HCT116 (cell line): ENCODE measurements around the gene RAD23A. TPM values are rescaled to one million over a fixed set of nuclear protein-coding genes. Genes with fewer than 3 reads are reported as not detected.
"Not testable (repeated sequence)": the region's sequence is repeated elsewhere in the genome, so short reads cannot be mapped to it uniquely, and the experiment has no call there.

Experiments used
- ATAC-seq: fragments of 200-7000 bp; cut with Tn5 transposase; 2 replicates; pipeline ENCODE4 v1.9.1; 2020; ENCODE audit warnings: mild to moderate bottlenecking, moderate library complexity
- BruUV-seq: library from RNA; stranded (reverse); fragments of 400-500 nt; replicated peaks from 2 replicates; lab custom pipeline; 2021; lab: Mats Ljungman, UMichigan
- CTCF ChIA-PET: fragments of 300-600 bp; sonication (Branson Sonifier 250); formaldehyde crosslinking; loops from one replicate; lab custom pipeline; 2021; ENCODE audit warnings: antibody characterized with exemption; lab: Charles Lee
- POLR2A ChIA-PET: fragments of 300-600, 350-600 bp; sonication (Branson Sonifier 250); formaldehyde crosslinking; loops from one replicate; lab custom pipeline; 2021; ENCODE audit warnings: antibody characterized with exemption; lab: Charles Lee
- RAD21 ChIA-PET, 2 experiments: fragments of 300-600 bp; sonication (Branson Sonifier 250); formaldehyde crosslinking; loops; one replicate each; lab custom pipeline; 2023; ENCODE audit warnings: low total read pairs in 2 of 2; ENCODE audit not compliant: uncharacterized antibody in 2 of 2, unreplicated experiment in 2 of 2, low non-redundant PET in 1 of 2; lab: Charles Lee
- DNase-seq: peaks from one replicate; pipeline ENCODE4 v3.0.0-alpha.2; 2010; ENCODE audit warnings: low read depth, low spot score
- H2AFZ ChIP-seq: fragments of 200-600 bp; shearing (Covaris generic), sonication (generic); 2 replicates; pipeline ENCODE4 v1.6.1; 2017; ENCODE audit warnings: low read depth, mixed run types, mixed read lengths, antibody characterized with exemption, low read length; ENCODE audit not compliant: poor library complexity, severe bottlenecking
- H3K27ac ChIP-seq: 2 replicates; pipeline ENCODE4 v1.5.1; 2012; ENCODE audit warnings: low read depth, low read length
- H3K27me3 ChIP-seq: fragments of 200-600 bp; sonication (generic); 2 replicates; pipeline ENCODE4 v1.6.1; 2016; ENCODE audit warnings: mixed run types, low read length, mixed read lengths; ENCODE audit not compliant: insufficient read depth
- H3K36me3 ChIP-seq, 2 experiments: fragments of 200-500 bp in 1 of 2; fragments of 200-600 bp in 1 of 2; sonication (Bioruptor generic) in 1 of 2; sonication (generic) in 1 of 2; 2 replicates each; pipeline versions ENCODE4 v1.5.1 to v1.6.1; 2014 to 2016; ENCODE audit warnings: low read length in 2 of 2, inconsistent platforms in 1 of 2, mixed read lengths in 1 of 2, mixed run types in 1 of 2; ENCODE audit not compliant: insufficient read depth in 2 of 2, control insufficient read depth in 1 of 2
- H3K4me1 ChIP-seq, 2 experiments: fragments of 200-600 bp in 1 of 2; sonication (generic) in 1 of 2; 2 replicates each; pipeline versions ENCODE4 v1.5.1 to v1.6.1; 2012 to 2017; ENCODE audit warnings: low read length in 2 of 2, inconsistent platforms in 1 of 2, mild to moderate bottlenecking in 1 of 2, mixed read lengths in 1 of 2, mixed run types in 1 of 2, moderate library complexity in 1 of 2; ENCODE audit not compliant: insufficient read depth in 2 of 2, control insufficient read depth in 1 of 2
- H3K4me2 ChIP-seq: fragments of 200-600 bp; sonication (generic); 2 replicates; pipeline ENCODE4 v1.6.1; 2017; ENCODE audit warnings: mixed run types, low read length, mixed read lengths
- H3K4me3 ChIP-seq, 2 experiments: fragments of 200-600 bp in 1 of 2; sonication (generic) in 1 of 2; replicated peaks in 1 of 2; 2 replicates each; pipeline ENCODE4 v1.5.1; 2011 to 2016; ENCODE audit warnings: low read length in 2 of 2, control low read depth in 1 of 2, low read depth in 1 of 2, mild to moderate bottlenecking in 1 of 2, mixed read lengths in 1 of 2, mixed run types in 1 of 2
- H3K79me2 ChIP-seq: fragments of 200-600 bp; sonication (generic); 2 replicates; pipeline ENCODE4 v1.6.1; 2017; ENCODE audit warnings: mild to moderate bottlenecking, mixed run types, low read length, moderate library complexity, mixed read lengths; ENCODE audit not compliant: insufficient read depth
- H3K9ac ChIP-seq: fragments of 200-600 bp; sonication (generic); 2 replicates; pipeline ENCODE4 v1.6.1; 2016; ENCODE audit warnings: low read length, mixed read lengths
- H3K9me2 ChIP-seq: fragments of 200-600 bp; sonication (generic), shearing (Covaris generic); 2 replicates; pipeline ENCODE4 v1.6.1; 2017; ENCODE audit warnings: mixed run types, mild to moderate bottlenecking, moderate library complexity; ENCODE audit not compliant: insufficient read depth
- H3K9me3 ChIP-seq, 2 experiments: fragments of 200-500 bp in 1 of 2; fragments of 200-600 bp in 1 of 2; sonication (Bioruptor generic) in 1 of 2; sonication (generic) in 1 of 2; 2 replicates each; pipeline ENCODE4 v1.6.1; 2014 to 2017; ENCODE audit warnings: low read length in 2 of 2, mixed read lengths in 2 of 2, inconsistent platforms in 1 of 2, low read depth in 1 of 2, mild to moderate bottlenecking in 1 of 2, mixed run types in 1 of 2, moderate library complexity in 1 of 2; ENCODE audit not compliant: control insufficient read depth in 1 of 2, insufficient read depth in 1 of 2
- H4K20me1 ChIP-seq: fragments of 200-600 bp; sonication (generic), shearing (Covaris generic); 2 replicates; pipeline ENCODE4 v1.6.1; 2017; ENCODE audit warnings: mixed run types, mild to moderate bottlenecking, moderate library complexity; ENCODE audit not compliant: insufficient read depth
- CBX3 ChIP-seq: IDR thresholded peaks from 2 replicates; pipeline ENCODE4 v1.6.1; 2012; ENCODE audit warnings: low read depth
- CEBPB ChIP-seq: IDR thresholded peaks from 2 replicates; pipeline ENCODE4 v1.6.1; 2012; ENCODE audit warnings: low read depth
- EGR1 ChIP-seq: IDR thresholded peaks from 2 replicates; pipeline ENCODE4 v1.6.1; 2012; ENCODE audit warnings: low read depth
- ELF1 ChIP-seq: IDR thresholded peaks from 2 replicates; pipeline ENCODE4 v1.6.1; 2012; ENCODE audit warnings: low read depth, borderline replicate concordance
- JUND ChIP-seq: IDR thresholded peaks from 2 replicates; pipeline ENCODE4 v1.6.1; 2012
- MAX ChIP-seq: IDR thresholded peaks from 2 replicates; pipeline ENCODE4 v1.6.1; 2012
- POLR2A ChIP-seq: IDR thresholded peaks from 2 replicates; pipeline ENCODE4 v1.7.0; 2011; ENCODE audit warnings: borderline replicate concordance; ENCODE audit not compliant: insufficient read depth, insufficient read length; ENCODE audit errors: extremely low read depth
- RAD21 ChIP-seq: IDR thresholded peaks from 2 replicates; pipeline ENCODE4 v1.6.1; 2012; ENCODE audit warnings: low read depth, mild to moderate bottlenecking
- REST ChIP-seq: IDR thresholded peaks from 2 replicates; pipeline ENCODE4 v1.6.1; 2012; ENCODE audit warnings: low read depth
- TCF7L2 ChIP-seq: IDR thresholded peaks from 2 replicates; pipeline ENCODE4 v1.7.0; 2011; ENCODE audit warnings: borderline replicate concordance, inconsistent platforms; ENCODE audit not compliant: insufficient read depth, insufficient read length; ENCODE audit errors: extremely low read depth
- ZBTB33 ChIP-seq: IDR thresholded peaks from 2 replicates; pipeline ENCODE4 v1.6.1; 2011; ENCODE audit warnings: mild to moderate bottlenecking, low read length, moderate library complexity; ENCODE audit not compliant: insufficient replicate concordance; ENCODE audit errors: extremely low read depth
- ZNF274 ChIP-seq: fragments of 200-500 bp; sonication (Bioruptor generic); IDR thresholded peaks from 2 replicates; pipeline ENCODE4 v1.6.1; 2014; ENCODE audit warnings: mild to moderate bottlenecking, low read depth, low read length, inconsistent platforms
- intact Hi-C: fragments of 100-400 bp; cut with micrococcal nuclease; formaldehyde crosslinking; loops from 2 replicates; pipeline ENCODE4 v1.10.0; 2022
- total RNA-seq: library from RNA; stranded (reverse); gene quantifications from one replicate; pipeline ENCODE4 v1.2.1, GENCODE V29; 2021; ENCODE audit not compliant: unreplicated experiment

Gene RAD23A
- total RNA-seq, 1 experiment from 2014 or later = 163 TPM

- Histone ChIP-seq H4K20me1 (no peaks in the 10 kb centered on the region; the same call in 1 of the 2 replicates), H3K27me3 (no peaks in the 10 kb centered on the region), H3K9ac (no peak overlapping the region), H3K27ac (0 out of 2 replicates have a peak overlapping the region, but pooled peaks have one; percentile 6), H3K4me2 (no peak overlapping the region), H3K9me3 (no peaks in the 10 kb centered on the region), H3K79me2 (peaks cover 70% of the 10 kb centered on the region), H2AFZ (no peak overlapping the region), H3K4me1 (peaks cover 3 to 23% of the 10 kb centered on the region in 2 experiments; a peak in 3 of 4 replicates), H3K9me2 (no peaks in the 10 kb centered on the region), H3K36me3 (peaks cover 33 to 48% of the 10 kb centered on the region in 2 experiments), H3K4me3 (no peak overlapping the region)
- DNase-seq = no peak
- ATAC-seq = no peak
- ChIA-PET CTCF (no interaction called here), POLR2A (no interaction called here), RAD21 (no interaction called here)
- no TSS peak for BruUV-seq
- TF ChIP-seq CBX3 (no peak), RAD21 (no peak), TCF7L2 (no peak), MAX (no peak), REST (no peak), EGR1 (no peak), CEBPB (no peak), ELF1 (no peak), ZNF274 (no peak), POLR2A (no peak), ZBTB33 (no peak), JUND (no peak)
- intact Hi-C loops = no loop called here
These were observed 4.0 kb downstream of the RAD23A start for GRCh38 chr19:12949363-12950283.

- POLR2A ChIA-PET, intact Hi-C loops, DNase-seq, H4K20me1 ChIP-seq, H3K4me2 ChIP-seq, H3K9ac ChIP-seq, ATAC-seq, H3K9me2 ChIP-seq, BruUV-seq, H3K27ac ChIP-seq, H3K27me3 ChIP-seq, RAD21 ChIA-PET, H2AFZ ChIP-seq, H3K4me3 ChIP-seq, H3K9me3 ChIP-seq: not testable (repeated sequence)
- CTCF ChIA-PET = interaction anchor here (1.6 kb wide), 1 partner anchor 13 kb away, joined by 6 read pairs; no protein-coding TSS in a partner anchor
- Histone ChIP-seq H3K36me3 (peaks cover 31 to 52% of the 10 kb centered on the region in 2 experiments), H3K79me2 (peaks cover 83% of the 10 kb centered on the region), H3K4me1 (peaks cover 11 to 28% of the 10 kb centered on the region in 2 experiments)
These were observed 6.4 kb downstream of the RAD23A start for GRCh38 chr19:12952050-12952449.
